Central memory CD8-positive, alpha-beta T cell (primary cell): ENCODE results near the gene GABRG3.

ENCODE experiments used
- ATAC-seq: fragments of 150-1000 bp; cut with Tn5 transposase; replicated peaks from 2 replicates; pipeline ENCODE4 v1.10.0; 2022; ENCODE audit warnings: mild to moderate bottlenecking, moderate FRiP score, moderate number of reproducible peaks; ENCODE audit not compliant: poor library complexity, severe bottlenecking; ENCODE audit errors: extremely low read depth
- DNase-seq, 2 donors: peaks; one replicate each; pipeline ENCODE4 v3.0.0; 2021; ENCODE audit warnings: low spot score in 2 of 2
- H3K27ac Mint-ChIP-seq: one replicate; pipeline ENCODE4 v1.8.0; 2022; ENCODE audit warnings: low read depth, mild to moderate bottlenecking, moderate library complexity, mixed read lengths
- H3K27me3 Mint-ChIP-seq: one replicate; pipeline ENCODE4 v1.8.0; 2022; ENCODE audit warnings: mixed read lengths
- H3K36me3 Mint-ChIP-seq: one replicate; pipeline ENCODE4 v1.8.0; 2022; ENCODE audit warnings: mild to moderate bottlenecking, moderate library complexity, mixed read lengths; ENCODE audit not compliant: insufficient read depth
- H3K4me1 Mint-ChIP-seq: one replicate; pipeline ENCODE4 v1.8.0; 2022; ENCODE audit warnings: mixed read lengths
- H3K4me3 Mint-ChIP-seq: one replicate; pipeline ENCODE4 v1.8.0; 2022; ENCODE audit warnings: mild to moderate bottlenecking, moderate library complexity, mixed read lengths
- H3K9me3 Mint-ChIP-seq: one replicate; pipeline ENCODE4 v1.8.0; 2022; ENCODE audit warnings: mixed read lengths

Gene GABRG3

DNA sequence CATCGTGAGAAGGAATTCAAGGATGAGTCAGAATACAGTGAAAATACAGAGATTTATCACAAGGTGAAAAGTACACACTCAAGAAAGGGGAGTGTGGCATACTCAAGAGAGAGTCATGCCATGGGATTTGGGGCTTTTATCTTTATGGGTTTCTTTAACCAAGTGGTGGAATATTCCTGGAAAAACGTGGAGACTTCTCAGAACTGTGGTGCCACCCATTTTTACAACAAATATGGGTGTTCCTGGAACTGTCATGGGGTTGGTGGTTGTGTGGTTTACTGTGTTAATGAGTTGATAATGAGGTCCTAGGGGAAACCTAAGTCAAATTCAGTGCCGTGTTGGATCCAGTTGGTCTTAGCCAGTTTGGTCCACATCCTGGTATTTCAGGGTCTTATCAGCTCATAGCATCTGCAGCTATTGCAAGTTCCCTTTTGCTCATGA is 497.2 kb downstream of the GABRG3 start:
- ATAC-seq = no peak
- no peak for DNase-seq
- Mint-ChIP-seq H3K27me3 (no peaks in the 10 kb centered on the region), H3K36me3 (no peaks in the 10 kb centered on the region), H3K4me1 (no peaks in the 10 kb centered on the region), H3K4me3 (no peak overlapping the region), H3K27ac (no peak overlapping the region), H3K9me3 (peaks cover 18% of the 10 kb centered on the region)

DNA sequence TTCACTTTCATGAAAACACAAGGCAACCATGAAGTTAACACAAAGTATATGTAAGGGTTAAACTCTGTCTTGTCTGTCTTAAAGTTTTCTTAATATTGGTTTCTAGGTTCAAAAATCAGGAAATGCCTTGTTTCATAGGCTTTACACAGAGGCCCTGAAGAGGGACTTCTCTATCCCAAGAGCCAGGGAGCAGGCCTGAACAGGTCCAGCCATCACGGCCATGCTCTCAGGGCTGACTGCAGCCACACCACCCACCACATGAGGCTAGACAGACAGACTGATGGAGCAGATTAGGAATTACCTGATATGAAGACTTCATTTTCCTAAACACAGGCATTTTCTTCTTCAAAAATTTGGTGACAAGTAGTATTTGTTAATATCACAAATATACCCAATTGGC is 502.9 kb downstream of the GABRG3 start:
- no peaks in the 10 kb centered on the region for H3K27me3 Mint-ChIP-seq
- H3K9me3 Mint-ChIP-seq = peaks cover 3% of the 10 kb centered on the region
- no peaks in the 10 kb centered on the region for H3K36me3 Mint-ChIP-seq
- H3K4me1 Mint-ChIP-seq = no peaks in the 10 kb centered on the region
- no peak for ATAC-seq
- no peak overlapping the region for H3K4me3 Mint-ChIP-seq
- H3K27ac Mint-ChIP-seq = no peak overlapping the region
- DNase-seq = no peak

DNA sequence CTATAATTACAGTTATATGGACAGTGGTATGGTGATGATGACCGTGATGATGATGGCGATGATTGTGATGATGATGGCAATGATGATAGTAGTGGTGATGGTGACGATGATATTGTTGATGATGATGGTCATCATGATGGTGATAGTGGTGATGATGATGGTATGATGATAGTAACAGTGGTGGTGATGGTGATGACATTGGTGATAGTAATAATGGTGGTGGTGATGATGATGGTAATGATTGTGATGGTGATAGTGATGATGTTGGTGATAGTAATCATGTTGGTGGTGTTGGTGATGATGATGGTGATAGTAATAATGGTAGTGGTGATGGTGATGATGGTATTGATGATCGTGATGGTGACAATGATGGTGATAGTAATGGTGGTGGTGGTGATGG is 504.4 kb downstream of the GABRG3 start:
- no peaks in the 10 kb centered on the region for H3K27me3 Mint-ChIP-seq
- H3K27ac Mint-ChIP-seq = no peak overlapping the region
- H3K4me3 Mint-ChIP-seq = no peak overlapping the region
- peaks cover 3% of the 10 kb centered on the region for H3K9me3 Mint-ChIP-seq
- no peak for ATAC-seq
- no peaks in the 10 kb centered on the region for H3K36me3 Mint-ChIP-seq
- H3K4me1 Mint-ChIP-seq = no peaks in the 10 kb centered on the region
- no peak for DNase-seq

DNA sequence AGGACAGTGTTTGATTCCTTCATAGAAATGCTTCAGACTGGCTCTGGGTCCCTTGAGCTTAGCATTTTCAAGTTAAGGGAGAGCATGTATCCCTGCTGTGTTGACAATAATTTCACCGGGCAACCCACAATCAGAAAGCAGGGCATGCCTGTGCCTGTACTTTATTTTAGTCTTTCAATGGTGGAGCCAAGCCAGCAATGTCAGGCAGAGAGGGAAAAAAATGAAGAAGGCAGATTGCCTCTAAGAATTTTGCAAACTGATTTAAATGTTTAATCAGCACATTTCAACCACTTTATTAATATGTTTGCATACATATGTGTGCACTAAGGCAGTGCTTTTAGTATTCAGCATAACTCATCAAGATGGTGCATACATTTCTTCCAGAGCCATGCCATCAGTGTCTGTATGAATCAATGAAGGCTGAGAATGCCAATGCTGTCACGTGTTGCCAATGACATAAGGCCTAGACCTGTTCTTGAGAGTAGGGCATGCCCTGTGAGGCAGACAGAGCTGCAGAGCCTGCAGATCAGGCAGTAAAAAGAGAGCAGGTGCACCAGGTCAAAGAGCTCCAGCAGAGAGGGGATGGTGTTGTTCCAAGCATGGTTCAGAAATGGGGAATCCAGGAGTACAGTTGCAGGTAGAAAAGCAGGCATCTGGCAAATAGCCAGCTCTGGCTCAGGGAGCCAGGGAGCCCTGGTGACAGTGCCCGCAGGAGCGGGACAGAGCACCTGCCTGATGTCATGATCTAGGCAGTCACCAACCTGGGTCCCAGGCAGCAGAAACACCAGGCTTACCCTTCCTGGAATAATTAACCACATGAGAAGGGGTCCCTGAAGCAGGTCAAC is 508.5 kb downstream of the GABRG3 start:
- H3K4me1 Mint-ChIP-seq = no peaks in the 10 kb centered on the region
- no peaks in the 10 kb centered on the region for H3K27me3 Mint-ChIP-seq
- DNase-seq (no peak), ATAC-seq (no peak)
- no peak overlapping the region for H3K27ac Mint-ChIP-seq
- no peak overlapping the region for H3K4me3 Mint-ChIP-seq
- no peaks in the 10 kb centered on the region for H3K36me3 Mint-ChIP-seq
- H3K9me3 Mint-ChIP-seq = peaks cover 9% of the 10 kb centered on the region

DNA sequence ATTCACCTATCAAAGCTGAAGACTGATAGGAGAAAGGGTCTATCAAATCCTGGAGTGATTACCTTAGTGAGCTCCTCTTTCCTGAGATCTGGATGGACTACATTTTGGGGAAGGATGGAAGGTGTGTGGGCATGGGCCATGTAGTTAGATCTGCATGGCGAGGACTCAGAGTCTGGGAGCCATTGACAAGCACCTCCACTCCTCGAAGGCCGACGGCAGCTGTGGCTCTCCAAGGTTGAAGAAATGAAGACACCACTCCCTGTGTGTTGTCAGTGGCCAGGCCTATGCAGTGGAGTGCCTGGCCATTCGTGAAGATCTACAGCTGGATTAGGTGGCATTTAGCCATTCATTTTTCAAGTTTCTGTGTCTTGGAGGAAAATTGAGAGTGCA is 509.2 kb downstream of the GABRG3 start:
- Mint-ChIP-seq H3K4me1 (no peaks in the 10 kb centered on the region), H3K27ac (no peak overlapping the region), H3K4me3 (no peak overlapping the region), H3K36me3 (no peaks in the 10 kb centered on the region), H3K27me3 (no peaks in the 10 kb centered on the region), H3K9me3 (peaks cover 12% of the 10 kb centered on the region)
- ATAC-seq (no peak), DNase-seq (no peak)

DNA sequence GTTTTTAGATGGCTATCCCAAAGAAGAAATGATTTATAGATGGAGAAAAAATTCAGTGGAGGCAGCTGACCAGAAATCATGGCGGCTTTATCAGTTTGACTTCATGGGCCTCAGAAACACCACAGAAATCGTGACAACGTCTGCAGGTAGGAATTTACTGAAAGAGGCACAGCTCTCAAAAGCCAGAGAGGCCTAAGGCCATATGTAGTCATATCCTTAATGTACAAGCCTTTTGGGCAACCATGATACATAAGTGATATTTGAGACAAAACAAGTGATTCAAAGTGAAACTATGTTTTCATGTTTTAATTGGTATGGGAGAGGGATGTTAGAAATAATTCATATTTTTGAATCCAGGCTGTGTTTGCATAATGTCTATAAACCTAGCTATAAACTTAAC is 509.7 kb downstream of the GABRG3 start:
- ATAC-seq (no peak), DNase-seq (no peak)
- Mint-ChIP-seq H3K27ac (no peak overlapping the region), H3K4me3 (no peak overlapping the region), H3K27me3 (no peaks in the 10 kb centered on the region), H3K36me3 (no peaks in the 10 kb centered on the region), H3K4me1 (no peaks in the 10 kb centered on the region), H3K9me3 (peaks cover 15% of the 10 kb centered on the region)

DNA sequence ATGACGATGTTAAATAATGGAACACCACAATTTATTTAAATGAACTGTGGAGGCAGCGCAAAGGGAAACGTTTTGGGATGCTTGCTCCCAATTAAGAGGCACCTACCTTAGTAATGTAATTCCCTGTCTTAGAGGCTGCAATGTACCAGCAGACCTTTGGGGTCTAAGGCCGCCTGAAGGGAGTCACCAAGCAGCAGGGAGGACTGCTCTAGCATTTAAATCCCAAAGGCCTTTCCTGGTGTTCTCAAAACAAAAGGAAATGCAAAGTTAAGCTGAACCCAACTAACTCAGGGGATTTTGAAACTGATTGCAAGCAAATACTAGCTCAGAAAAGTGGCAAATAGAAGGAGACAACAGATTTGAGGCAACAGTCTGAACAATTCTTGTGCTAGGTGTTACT is 510.8 kb downstream of the GABRG3 start:
- Mint-ChIP-seq H3K27me3 (no peaks in the 10 kb centered on the region), H3K27ac (no peak overlapping the region), H3K9me3 (peaks cover 15% of the 10 kb centered on the region), H3K36me3 (no peaks in the 10 kb centered on the region), H3K4me3 (no peak overlapping the region), H3K4me1 (no peaks in the 10 kb centered on the region)
- ATAC-seq = no peak
- no peak for DNase-seq

DNA sequence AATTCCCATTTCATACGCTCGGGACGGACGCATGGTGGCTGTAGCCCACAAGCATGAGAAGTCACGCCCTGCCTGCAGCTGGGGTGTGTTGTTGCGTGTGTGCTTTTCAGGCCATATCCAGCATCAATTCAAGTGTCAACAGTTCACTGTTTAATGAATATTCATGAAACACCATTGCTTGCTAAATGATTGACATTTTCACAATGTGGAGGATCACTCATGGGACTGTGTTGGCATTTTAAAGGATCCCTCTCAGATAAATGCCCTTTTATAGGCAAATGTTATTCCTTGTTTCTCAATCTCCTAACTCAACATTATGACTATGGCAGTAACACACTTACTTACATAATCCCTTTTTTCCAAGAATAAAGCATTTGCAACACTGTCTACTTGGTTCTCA is 511.3 kb downstream of the GABRG3 start:
- ATAC-seq (no peak), DNase-seq (no peak)
- H3K27me3 Mint-ChIP-seq = no peaks in the 10 kb centered on the region
- no peaks in the 10 kb centered on the region for H3K36me3 Mint-ChIP-seq
- H3K4me1 Mint-ChIP-seq = no peaks in the 10 kb centered on the region
- H3K9me3 Mint-ChIP-seq = peaks cover 13% of the 10 kb centered on the region
- no peak overlapping the region for H3K27ac Mint-ChIP-seq
- H3K4me3 Mint-ChIP-seq = no peak overlapping the region

DNA sequence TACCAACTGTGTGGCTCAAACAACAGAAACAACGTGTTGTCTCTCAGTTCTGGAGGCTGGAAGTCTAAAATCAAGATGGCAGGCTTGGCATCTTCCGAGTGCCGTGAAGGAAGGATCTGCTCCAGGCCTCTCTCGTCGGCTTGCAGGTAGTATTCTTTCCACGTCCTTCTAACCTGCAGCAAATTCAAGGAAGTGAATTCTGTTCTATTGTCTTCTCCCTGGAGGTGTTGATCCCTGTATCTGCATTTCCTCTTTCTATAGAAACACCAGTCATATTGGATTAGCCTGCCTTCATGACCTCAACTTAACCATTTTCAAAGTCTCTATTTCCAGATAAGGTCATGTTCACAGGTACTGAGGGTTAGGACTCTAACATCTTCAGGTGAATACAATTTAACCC is 512.1 kb downstream of the GABRG3 start:
- no peaks in the 10 kb centered on the region for H3K36me3 Mint-ChIP-seq
- ATAC-seq = no peak

DNA sequence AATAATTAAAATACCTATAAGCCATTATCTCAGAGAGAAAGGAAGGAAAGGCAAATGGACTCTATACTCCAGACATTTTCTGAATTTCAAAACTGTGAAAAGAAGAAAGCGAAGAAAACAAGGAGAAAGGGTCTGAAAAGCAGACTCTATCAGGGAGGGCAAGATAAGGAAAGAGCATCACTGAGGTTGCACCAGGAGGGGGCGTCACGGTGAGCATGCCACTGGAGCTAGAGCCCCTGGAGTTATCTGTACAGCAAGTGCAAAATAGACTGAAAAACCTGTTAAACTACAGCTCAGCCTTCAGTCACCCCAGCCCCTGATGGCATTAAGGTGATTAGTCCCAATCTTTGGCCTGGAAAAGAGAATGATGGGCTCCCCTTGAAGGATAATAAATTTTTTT is 514.3 kb downstream of the GABRG3 start:
- H3K27me3 Mint-ChIP-seq = no peaks in the 10 kb centered on the region
- H3K36me3 Mint-ChIP-seq = no peaks in the 10 kb centered on the region
- no peak for DNase-seq
- no peak for ATAC-seq
- H3K27ac Mint-ChIP-seq = no peak overlapping the region
- H3K4me1 Mint-ChIP-seq = no peaks in the 10 kb centered on the region
- H3K9me3 Mint-ChIP-seq = peaks cover 16% of the 10 kb centered on the region
- H3K4me3 Mint-ChIP-seq = no peak overlapping the region

More for the DNA sequence above, 512.1 kb downstream of the GABRG3 start:
- H3K9me3 Mint-ChIP-seq = peaks cover 11% of the 10 kb centered on the region
- H3K4me1 Mint-ChIP-seq = no peaks in the 10 kb centered on the region
- no peak for DNase-seq
- no peak overlapping the region for H3K27ac Mint-ChIP-seq
- no peaks in the 10 kb centered on the region for H3K27me3 Mint-ChIP-seq
- H3K4me3 Mint-ChIP-seq = no peak overlapping the region

DNA sequence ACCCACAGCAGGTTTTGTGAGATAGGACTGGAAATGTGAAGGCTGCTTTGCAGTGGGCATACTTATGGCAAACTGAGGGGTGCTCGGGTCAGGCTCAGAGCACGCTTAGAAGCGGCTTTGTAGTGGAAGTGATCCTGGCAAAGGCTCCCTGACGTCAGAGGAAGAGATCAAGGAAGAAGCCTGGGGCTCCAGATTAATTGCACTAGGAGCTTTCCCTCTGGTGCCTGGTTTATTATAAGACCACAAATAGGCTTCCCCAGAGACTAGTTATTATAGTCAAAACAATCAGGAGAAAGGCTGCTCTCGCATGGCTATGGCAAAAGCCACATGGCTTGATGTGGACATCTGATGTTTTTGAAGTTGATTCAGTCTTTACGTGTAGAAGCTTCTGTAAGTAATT is 515.1 kb downstream of the GABRG3 start:
- H3K4me1 Mint-ChIP-seq = no peaks in the 10 kb centered on the region
- H3K9me3 Mint-ChIP-seq = peaks cover 16% of the 10 kb centered on the region
- H3K27me3 Mint-ChIP-seq = no peaks in the 10 kb centered on the region
- H3K4me3 Mint-ChIP-seq = no peak overlapping the region
- DNase-seq (no peak), ATAC-seq (no peak)
- no peaks in the 10 kb centered on the region for H3K36me3 Mint-ChIP-seq
- no peak overlapping the region for H3K27ac Mint-ChIP-seq

DNA sequence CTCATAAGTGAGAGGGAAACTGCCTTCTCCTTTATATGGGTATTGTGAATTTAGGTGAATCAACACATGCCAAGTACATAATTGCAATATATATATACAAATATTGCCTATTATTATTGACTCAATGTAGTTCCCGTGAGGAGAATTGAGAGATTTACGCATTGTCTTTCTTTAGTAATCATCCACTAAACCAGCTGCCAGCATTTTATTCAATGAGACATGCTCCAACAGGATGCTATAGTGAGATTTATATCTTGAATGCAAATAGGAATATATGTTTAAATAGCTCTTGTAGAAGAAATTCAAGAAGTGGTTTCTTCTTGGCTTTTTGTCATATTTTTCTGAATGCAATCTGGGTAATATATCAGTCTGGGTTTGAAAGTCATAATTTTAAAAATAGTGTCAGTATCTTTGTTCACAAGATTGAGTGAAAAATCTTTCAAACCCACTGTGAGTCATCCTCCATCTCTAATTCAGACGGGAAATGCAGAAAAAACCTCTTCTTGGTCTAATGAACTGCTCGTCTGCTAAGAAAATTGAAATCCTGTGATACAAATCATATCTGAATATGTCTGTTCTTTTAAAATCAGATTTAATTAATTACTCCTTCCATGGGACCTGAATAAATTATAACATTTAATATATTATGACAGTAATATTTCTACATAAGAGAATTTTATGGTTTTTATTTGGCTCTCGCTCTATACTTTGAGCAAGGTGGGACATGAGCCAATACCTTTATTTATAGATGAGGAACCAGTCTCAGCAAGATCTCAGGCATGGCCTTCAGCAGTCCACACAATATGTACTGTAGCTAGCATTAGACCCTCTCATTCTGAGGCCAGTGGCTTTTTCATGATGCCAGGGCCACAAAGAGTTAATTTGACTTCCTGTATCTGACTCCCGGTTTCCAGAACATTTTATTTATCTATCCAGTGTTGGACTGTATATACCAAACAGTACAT is 516.0 kb downstream of the GABRG3 start:
- DNase-seq (no peak), ATAC-seq (no peak)
- no peaks in the 10 kb centered on the region for H3K36me3 Mint-ChIP-seq
- peaks cover 16% of the 10 kb centered on the region for H3K9me3 Mint-ChIP-seq
- H3K27ac Mint-ChIP-seq = no peak overlapping the region
- H3K27me3 Mint-ChIP-seq = no peaks in the 10 kb centered on the region
- H3K4me3 Mint-ChIP-seq = no peak overlapping the region
- H3K4me1 Mint-ChIP-seq = no peaks in the 10 kb centered on the region

DNA sequence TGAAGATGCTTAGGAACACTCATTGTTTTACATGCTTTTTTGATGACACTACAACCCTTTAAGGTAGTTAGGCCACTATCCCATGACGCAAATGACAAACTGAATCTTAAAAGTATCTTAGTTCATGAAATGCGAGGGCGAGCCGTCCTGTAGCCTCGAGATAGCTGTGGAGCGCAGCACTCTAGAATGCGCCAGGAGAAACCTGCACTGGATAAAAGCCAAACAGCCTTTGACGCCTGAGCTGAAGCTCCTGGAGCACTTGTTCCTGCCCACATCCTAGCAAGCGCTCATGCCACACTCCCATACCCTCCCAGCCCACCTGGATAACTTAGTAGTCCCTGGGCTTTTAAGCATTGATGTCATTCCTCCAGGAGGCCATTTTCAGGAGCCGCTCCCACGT is 516.9 kb downstream of the GABRG3 start:
- H3K27me3 Mint-ChIP-seq = no peaks in the 10 kb centered on the region
- H3K4me3 Mint-ChIP-seq = no peak overlapping the region
- H3K36me3 Mint-ChIP-seq = no peaks in the 10 kb centered on the region
- peaks cover 16% of the 10 kb centered on the region for H3K9me3 Mint-ChIP-seq
- no peak overlapping the region for H3K27ac Mint-ChIP-seq
- H3K4me1 Mint-ChIP-seq = no peaks in the 10 kb centered on the region
- no peak for DNase-seq
- ATAC-seq = no peak
